Posterior vena cava (tissue), 2 donors: ENCODE measurements around the gene ARL2BP. TPM values are rescaled to one million over a fixed set of nuclear protein-coding genes. Genes with fewer than 3 reads are reported as not detected.

Experiments
- DNase-seq: peaks from one replicate; pipeline ENCODE4 v3.0.0-alpha.2; 2020; ENCODE audit warnings: low spot score
- intact Hi-C, 2 donors: fragments of 100-400 bp; cut with DNase I; formaldehyde crosslinking; loops; one replicate each; pipeline versions ENCODE4 v1.14.1 to v1.14.2; 2022 to 2023
- total RNA-seq, 2 donors: library from RNA; stranded (reverse); fragmentation: NEBNext Ultra II Directional; extraction: Animal tissue kit (Norgen Biotek cat#: 25700); gene quantifications; one replicate each; pipeline ENCODE4 v1.2.1, GENCODE V29; 2021
- donor health status: DM: yes; HTN: yes; CAD: no.
- donor health status: DM: yes; HTN: yes; CAD: no.

Gene ARL2BP
- total RNA-seq, 2 donors from 2014 or later, result 48.4 to 49.6 TPM

GRCh38 chr16:57233944-57234706 lies 10.9 kb upstream of the ARL2BP start:
- intact Hi-C loops, result no loop called here
- no peak for DNase-seq

- DNase-seq, result no peak
- intact Hi-C loops, result no loop called here
Observed at GRCh38 chr16:57234707-57235092, 10.4 kb upstream of the ARL2BP start.

GRCh38 chr16:57235128-57236021 lies 9.7 kb upstream of the ARL2BP start:
- no peak for DNase-seq
- intact Hi-C loops, result no loop called here

GRCh38 chr16:57236022-57236350 lies 9.1 kb upstream of the ARL2BP start:
- DNase-seq, result no peak
- intact Hi-C loops, result no loop called here

- intact Hi-C loops, result no loop called here
- DNase-seq, result no peak
Observed at GRCh38 chr16:57238682-57239081, 6.4 kb upstream of the ARL2BP start.

GRCh38 chr16:57239107-57239506 lies 6.0 kb upstream of the ARL2BP start:
- DNase-seq, result no peak
- intact Hi-C loops, result no loop called here

GRCh38 chr16:57240851-57241250 lies 4.2 kb upstream of the ARL2BP start:
- intact Hi-C loops, result no loop called here
- DNase-seq, result no peak

GRCh38 chr16:57242650-57243049 lies 2.4 kb upstream of the ARL2BP start:
- intact Hi-C loops, result no loop called here

GRCh38 chr16:57244463-57244766 lies 644 bp upstream of the ARL2BP start:
- intact Hi-C loops, result no loop called here

More at GRCh38 chr16:57242650-57243049, 2.4 kb upstream of the ARL2BP start:
- DNase-seq, result no peak

GRCh38 chr16:57245472-57246113 lies 534 bp downstream of the ARL2BP start:
- DNase-seq, result no peak
- intact Hi-C loops, result no loop called here

More at GRCh38 chr16:57244463-57244766, 644 bp upstream of the ARL2BP start:
- DNase-seq, result no peak

GRCh38 chr16:57251352-57251751 lies 6.3 kb downstream of the ARL2BP start:
- intact Hi-C loops, result no loop called here

GRCh38 chr16:57252148-57252721 lies 7.2 kb downstream of the ARL2BP start:
- intact Hi-C loops, result no loop called here
- no peak for DNase-seq

More at GRCh38 chr16:57251352-57251751, 6.3 kb downstream of the ARL2BP start:
- DNase-seq, result no peak

GRCh38 chr16:57253466-57253865 lies 8.4 kb downstream of the ARL2BP start:
- intact Hi-C loops, result no loop called here
- no peak for DNase-seq

GRCh38 chr16:57255686-57256415 lies 10.8 kb downstream of the ARL2BP start:
- intact Hi-C loops, result no loop called here
- no peak for DNase-seq

- DNase-seq, result no peak
- intact Hi-C loops, result no loop called here
Observed at GRCh38 chr16:57256601-57257395, 11.7 kb downstream of the ARL2BP start.

- DNase-seq, result no peak
- intact Hi-C loops, result no loop called here
Observed at GRCh38 chr16:57257455-57258070, 12.5 kb downstream of the ARL2BP start.

- DNase-seq, result no peak
- intact Hi-C loops, result no loop called here
Observed at GRCh38 chr16:57258226-57258909, 13.3 kb downstream of the ARL2BP start.
